ENCODE measurements around the gene SLC35B1.

DNA sequence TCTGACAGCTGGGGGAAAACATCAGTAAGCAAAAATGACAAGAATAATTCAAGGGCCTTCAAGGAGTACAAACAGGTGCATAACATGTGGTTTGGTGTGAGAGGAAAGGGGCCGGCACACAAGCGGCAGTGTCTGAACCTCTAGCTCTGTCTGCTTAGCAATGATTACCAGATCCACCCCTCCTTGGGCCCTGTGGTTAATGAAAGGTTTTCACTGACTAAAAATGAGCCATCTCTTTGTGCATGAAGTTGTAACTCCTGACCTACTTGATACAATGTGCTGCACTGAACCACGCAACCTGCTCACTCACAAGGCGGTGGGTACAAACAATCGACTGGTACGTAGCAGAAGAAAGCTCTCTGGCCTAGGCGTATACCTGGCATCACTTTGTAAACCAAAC is 41.0 kb upstream of the SLC35B1 start:
- TF ChIP-seq, protein P1, sequence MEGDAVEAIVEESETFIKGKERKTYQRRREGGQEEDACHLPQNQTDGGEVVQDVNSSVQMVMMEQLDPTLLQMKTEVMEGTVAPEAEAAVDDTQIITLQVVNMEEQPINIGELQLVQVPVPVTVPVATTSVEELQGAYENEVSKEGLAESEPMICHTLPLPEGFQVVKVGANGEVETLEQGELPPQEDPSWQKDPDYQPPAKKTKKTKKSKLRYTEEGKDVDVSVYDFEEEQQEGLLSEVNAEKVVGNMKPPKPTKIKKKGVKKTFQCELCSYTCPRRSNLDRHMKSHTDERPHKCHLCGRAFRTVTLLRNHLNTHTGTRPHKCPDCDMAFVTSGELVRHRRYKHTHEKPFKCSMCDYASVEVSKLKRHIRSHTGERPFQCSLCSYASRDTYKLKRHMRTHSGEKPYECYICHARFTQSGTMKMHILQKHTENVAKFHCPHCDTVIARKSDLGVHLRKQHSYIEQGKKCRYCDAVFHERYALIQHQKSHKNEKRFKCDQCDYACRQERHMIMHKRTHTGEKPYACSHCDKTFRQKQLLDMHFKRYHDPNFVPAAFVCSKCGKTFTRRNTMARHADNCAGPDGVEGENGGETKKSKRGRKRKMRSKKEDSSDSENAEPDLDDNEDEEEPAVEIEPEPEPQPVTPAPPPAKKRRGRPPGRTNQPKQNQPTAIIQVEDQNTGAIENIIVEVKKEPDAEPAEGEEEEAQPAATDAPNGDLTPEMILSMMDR (conservative IDR thresholded peaks at IDR 0.05; ENCODE audit: low read depth, low read length): no peak
- TF ChIP-seq POLR2A (IDR thresholded peaks at IDR 0.05; ENCODE audit: low read depth, low read length): no peak
- no peak for TF ChIP-seq FOS (IDR thresholded peaks at IDR 0.05; ENCODE audit: low read depth, low read length)
- TF ChIP-seq, protein P2, sequence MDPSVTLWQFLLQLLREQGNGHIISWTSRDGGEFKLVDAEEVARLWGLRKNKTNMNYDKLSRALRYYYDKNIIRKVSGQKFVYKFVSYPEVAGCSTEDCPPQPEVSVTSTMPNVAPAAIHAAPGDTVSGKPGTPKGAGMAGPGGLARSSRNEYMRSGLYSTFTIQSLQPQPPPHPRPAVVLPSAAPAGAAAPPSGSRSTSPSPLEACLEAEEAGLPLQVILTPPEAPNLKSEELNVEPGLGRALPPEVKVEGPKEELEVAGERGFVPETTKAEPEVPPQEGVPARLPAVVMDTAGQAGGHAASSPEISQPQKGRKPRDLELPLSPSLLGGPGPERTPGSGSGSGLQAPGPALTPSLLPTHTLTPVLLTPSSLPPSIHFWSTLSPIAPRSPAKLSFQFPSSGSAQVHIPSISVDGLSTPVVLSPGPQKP (IDR thresholded peaks at IDR 0.05; ENCODE audit: borderline replicate concordance, low read depth, low read length): no peak
- TF ChIP-seq SMC3 (IDR thresholded peaks at IDR 0.05; ENCODE audit: low read depth, low read length): no peak
- no peak for TF ChIP-seq MAZ (IDR thresholded peaks at IDR 0.05; ENCODE audit: borderline replicate concordance, low read depth, low read length)
- TF ChIP-seq CHD1 (IDR thresholded peaks at IDR 0.05; ENCODE audit: low read depth, low read length): no peak
- no peak for TF ChIP-seq RCOR1 (IDR thresholded peaks at IDR 0.05; ENCODE audit: insufficient replicate concordance, low read length)
- no peak for TF ChIP-seq CEBPB (IDR thresholded peaks at IDR 0.05; ENCODE audit: low read depth, low read length)
- no peak for TF ChIP-seq MXI1 (IDR thresholded peaks at IDR 0.05; ENCODE audit: borderline replicate concordance, low read depth, low read length)
- TF ChIP-seq MAFK (IDR thresholded peaks at IDR 0.05; ENCODE audit: low read depth, low read length): no peak
